HL-60 (cell line): ENCODE data around the gene EPHB4. TPM values are rescaled to one million over a fixed set of nuclear protein-coding genes. Genes with fewer than 3 reads are reported as not detected.

Experiments used
- DNase-seq, 2 experiments: peaks; one replicate each; pipeline ENCODE4 v3.0.0-alpha.2; 2010 to 2020; ENCODE audit warnings: low read depth in 1 of 2, low spot score in 1 of 2
- H3K27ac ChIP-seq: fragments of 250-450 bp; sonication (Bioruptor Pico); replicated peaks from 2 replicates; pipeline ENCODE4 v1.5.1; 2020; ENCODE audit warnings: mild to moderate bottlenecking, moderate library complexity
- H3K27me3 ChIP-seq: fragments of 250-450 bp; sonication (Bioruptor Pico); 2 replicates; pipeline ENCODE4 v1.5.1; 2021; ENCODE audit warnings: mild to moderate bottlenecking, moderate library complexity; ENCODE audit not compliant: insufficient read depth, poor library complexity, severe bottlenecking
- H3K4me3 ChIP-seq: replicated peaks from 2 replicates; pipeline ENCODE4 v1.5.1; 2011; ENCODE audit warnings: mild to moderate bottlenecking, control low read depth, low read length; ENCODE audit not compliant: insufficient read depth
- GABPA ChIP-seq: IDR thresholded peaks from 2 replicates; pipeline ENCODE4 v1.6.1; 2012; ENCODE audit warnings: low read depth
- POLR2AphosphoS5 ChIP-seq: IDR thresholded peaks from 2 replicates; pipeline ENCODE4 v1.6.1; 2012; ENCODE audit warnings: low read depth
- SPI1 ChIP-seq: IDR thresholded peaks from 2 replicates; pipeline ENCODE4 v1.6.1; 2012; ENCODE audit warnings: low read depth, mild to moderate bottlenecking, borderline replicate concordance
- microRNA-seq: library from miRNA; unstranded; fragments of <30 nt; microRNA quantifications from one replicate; pipeline ENCODE4, GENCODE V29; 2018
- TF ChIP-seq, protein P1 (sequence below): IDR thresholded peaks from 2 replicates; pipeline ENCODE4 v1.6.1; 2012; ENCODE audit warnings: low read depth; ENCODE audit not compliant: insufficient replicate concordance
- TF ChIP-seq, protein P2 (sequence below): IDR thresholded peaks from one replicate; pipeline ENCODE4 v1.5.1; 2011; ENCODE audit warnings: low read length, control low read depth, inconsistent platforms; ENCODE audit not compliant: insufficient read depth

The EPHB4 gene

GRCh38 chr7:100753750-100754149 lies 73.6 kb downstream of the EPHB4 start:
- DNase-seq: no peak
- Histone ChIP-seq H3K27me3 (peaks cover 5% of the 10 kb centered on the region), H3K4me3 (no peak overlapping the region), H3K27ac (no peak overlapping the region)
- TF ChIP-seq SPI1 (no peak), POLR2AphosphoS5 (no peak), GABPA (no peak)
- TF ChIP-seq, protein P1, sequence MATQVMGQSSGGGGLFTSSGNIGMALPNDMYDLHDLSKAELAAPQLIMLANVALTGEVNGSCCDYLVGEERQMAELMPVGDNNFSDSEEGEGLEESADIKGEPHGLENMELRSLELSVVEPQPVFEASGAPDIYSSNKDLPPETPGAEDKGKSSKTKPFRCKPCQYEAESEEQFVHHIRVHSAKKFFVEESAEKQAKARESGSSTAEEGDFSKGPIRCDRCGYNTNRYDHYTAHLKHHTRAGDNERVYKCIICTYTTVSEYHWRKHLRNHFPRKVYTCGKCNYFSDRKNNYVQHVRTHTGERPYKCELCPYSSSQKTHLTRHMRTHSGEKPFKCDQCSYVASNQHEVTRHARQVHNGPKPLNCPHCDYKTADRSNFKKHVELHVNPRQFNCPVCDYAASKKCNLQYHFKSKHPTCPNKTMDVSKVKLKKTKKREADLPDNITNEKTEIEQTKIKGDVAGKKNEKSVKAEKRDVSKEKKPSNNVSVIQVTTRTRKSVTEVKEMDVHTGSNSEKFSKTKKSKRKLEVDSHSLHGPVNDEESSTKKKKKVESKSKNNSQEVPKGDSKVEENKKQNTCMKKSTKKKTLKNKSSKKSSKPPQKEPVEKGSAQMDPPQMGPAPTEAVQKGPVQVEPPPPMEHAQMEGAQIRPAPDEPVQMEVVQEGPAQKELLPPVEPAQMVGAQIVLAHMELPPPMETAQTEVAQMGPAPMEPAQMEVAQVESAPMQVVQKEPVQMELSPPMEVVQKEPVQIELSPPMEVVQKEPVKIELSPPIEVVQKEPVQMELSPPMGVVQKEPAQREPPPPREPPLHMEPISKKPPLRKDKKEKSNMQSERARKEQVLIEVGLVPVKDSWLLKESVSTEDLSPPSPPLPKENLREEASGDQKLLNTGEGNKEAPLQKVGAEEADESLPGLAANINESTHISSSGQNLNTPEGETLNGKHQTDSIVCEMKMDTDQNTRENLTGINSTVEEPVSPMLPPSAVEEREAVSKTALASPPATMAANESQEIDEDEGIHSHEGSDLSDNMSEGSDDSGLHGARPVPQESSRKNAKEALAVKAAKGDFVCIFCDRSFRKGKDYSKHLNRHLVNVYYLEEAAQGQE: no peak
- TF ChIP-seq, protein P2, sequence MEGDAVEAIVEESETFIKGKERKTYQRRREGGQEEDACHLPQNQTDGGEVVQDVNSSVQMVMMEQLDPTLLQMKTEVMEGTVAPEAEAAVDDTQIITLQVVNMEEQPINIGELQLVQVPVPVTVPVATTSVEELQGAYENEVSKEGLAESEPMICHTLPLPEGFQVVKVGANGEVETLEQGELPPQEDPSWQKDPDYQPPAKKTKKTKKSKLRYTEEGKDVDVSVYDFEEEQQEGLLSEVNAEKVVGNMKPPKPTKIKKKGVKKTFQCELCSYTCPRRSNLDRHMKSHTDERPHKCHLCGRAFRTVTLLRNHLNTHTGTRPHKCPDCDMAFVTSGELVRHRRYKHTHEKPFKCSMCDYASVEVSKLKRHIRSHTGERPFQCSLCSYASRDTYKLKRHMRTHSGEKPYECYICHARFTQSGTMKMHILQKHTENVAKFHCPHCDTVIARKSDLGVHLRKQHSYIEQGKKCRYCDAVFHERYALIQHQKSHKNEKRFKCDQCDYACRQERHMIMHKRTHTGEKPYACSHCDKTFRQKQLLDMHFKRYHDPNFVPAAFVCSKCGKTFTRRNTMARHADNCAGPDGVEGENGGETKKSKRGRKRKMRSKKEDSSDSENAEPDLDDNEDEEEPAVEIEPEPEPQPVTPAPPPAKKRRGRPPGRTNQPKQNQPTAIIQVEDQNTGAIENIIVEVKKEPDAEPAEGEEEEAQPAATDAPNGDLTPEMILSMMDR: no peak

GRCh38 chr7:100752994-100753393 lies 74.3 kb downstream of the EPHB4 start:
- Histone ChIP-seq H3K4me3 (no peak overlapping the region), H3K27ac (no peak overlapping the region), H3K27me3 (peaks cover 5% of the 10 kb centered on the region)
- DNase-seq: no peak
- TF ChIP-seq, protein P2: no peak
- TF ChIP-seq POLR2AphosphoS5 (no peak), SPI1 (no peak), GABPA (no peak)
- TF ChIP-seq, protein P1: no peak

Small RNAs within 50 kb of the gene (microRNA-seq; reads per million reads assigned to microRNA genes)
- gene MIR6875: not detected
